GM21390 (cell line): Measurements from ENCODE around the gene HHIP.

Experiments
- ATAC-seq: cut with Tn5 transposase; IDR thresholded peaks from one replicate; pipeline ENCODE4 v1.9.1; 2021; ENCODE audit not compliant: unreplicated experiment

The HHIP gene, protein sequence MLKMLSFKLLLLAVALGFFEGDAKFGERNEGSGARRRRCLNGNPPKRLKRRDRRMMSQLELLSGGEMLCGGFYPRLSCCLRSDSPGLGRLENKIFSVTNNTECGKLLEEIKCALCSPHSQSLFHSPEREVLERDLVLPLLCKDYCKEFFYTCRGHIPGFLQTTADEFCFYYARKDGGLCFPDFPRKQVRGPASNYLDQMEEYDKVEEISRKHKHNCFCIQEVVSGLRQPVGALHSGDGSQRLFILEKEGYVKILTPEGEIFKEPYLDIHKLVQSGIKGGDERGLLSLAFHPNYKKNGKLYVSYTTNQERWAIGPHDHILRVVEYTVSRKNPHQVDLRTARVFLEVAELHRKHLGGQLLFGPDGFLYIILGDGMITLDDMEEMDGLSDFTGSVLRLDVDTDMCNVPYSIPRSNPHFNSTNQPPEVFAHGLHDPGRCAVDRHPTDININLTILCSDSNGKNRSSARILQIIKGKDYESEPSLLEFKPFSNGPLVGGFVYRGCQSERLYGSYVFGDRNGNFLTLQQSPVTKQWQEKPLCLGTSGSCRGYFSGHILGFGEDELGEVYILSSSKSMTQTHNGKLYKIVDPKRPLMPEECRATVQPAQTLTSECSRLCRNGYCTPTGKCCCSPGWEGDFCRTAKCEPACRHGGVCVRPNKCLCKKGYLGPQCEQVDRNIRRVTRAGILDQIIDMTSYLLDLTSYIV

DNA sequence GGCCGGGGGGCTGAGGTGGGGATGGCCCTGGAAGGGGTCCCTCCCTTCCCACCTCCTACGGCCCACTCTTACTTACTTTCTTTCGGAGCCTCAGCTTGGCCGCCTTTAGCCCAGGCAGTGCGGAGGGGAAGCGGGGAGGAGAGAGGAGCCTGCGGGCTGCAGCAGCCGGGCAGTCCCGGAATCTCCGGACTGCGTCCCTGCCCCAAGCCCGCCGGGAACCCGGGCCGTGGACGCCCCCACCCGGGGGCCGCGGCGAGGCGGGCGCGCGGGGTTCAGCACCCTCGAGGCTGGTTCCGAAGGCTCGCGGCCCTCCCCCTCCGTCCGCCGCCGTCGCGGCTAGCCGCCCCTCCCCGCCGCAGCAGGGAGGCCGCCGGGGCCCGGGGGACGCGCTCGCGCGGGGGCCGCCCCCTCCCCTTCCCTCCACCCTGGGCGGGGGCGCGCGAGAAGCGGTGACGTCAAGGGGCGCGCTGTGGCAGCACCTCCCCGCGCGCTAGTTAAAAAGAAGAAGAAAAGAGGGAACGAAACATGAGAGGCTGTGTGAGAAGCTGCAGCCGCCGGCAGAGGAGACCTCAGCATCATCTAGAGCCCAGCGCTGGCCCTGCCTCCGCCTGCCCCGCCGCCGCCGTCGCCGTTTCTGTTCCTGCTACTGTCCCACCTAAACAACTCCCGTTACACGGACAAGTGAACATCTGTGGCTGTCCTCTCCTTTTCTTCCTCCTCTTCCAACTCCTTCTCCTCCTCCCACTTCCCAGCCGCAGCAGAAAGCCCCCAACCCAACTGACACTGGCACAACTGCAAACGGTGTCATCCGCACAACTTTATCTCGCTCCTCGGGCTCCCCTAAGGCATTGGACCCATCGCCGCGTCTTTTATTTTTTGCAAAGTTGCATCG is at the start of gene HHIP:
Gene HHIP (plus strand): TSS at position 526 of the 892 bp plus-strand sequence. CDS start 520 bp downstream, outside the sequence.
- peak; percentile 39 for ATAC-seq

DNA sequence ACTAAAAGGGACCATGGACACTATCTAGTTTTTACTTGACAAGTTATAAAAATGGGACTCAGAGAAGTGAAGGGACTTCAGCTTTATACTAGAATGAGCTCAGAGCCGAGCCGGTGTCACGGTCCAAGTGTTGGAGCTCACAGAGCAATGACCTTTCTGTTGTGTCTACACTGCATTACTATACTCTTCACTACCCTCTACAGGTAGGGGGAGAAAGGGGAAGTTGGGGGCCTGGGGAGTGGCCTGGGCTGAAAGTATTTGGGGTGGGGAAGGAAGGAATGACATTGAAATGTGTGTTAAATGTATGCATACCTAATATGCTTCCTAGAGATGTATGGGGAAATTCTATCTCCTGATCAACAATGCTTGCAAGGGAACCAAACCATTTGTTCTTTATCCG is 48.8 kb upstream of the HHIP start:
- ATAC-seq = no peak

DNA sequence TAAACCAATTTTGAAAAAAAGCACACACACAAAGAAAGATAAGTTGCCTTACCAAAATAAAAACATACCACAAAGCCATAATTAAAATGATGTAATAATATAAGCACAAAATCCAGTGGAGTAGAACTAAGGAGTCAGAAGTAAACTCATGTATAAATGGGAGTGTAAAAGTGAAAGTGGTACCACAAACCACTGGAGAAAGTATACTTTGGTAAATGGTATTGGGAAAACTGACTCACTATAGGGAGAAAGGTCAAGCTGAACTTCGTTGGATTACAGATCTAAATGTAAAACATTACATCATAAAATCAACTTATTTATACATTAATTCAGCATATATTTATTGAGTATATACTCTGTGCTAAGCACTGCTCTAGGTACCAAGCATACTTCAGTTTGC is 46.3 kb upstream of the HHIP start:
- ATAC-seq = no peak

DNA sequence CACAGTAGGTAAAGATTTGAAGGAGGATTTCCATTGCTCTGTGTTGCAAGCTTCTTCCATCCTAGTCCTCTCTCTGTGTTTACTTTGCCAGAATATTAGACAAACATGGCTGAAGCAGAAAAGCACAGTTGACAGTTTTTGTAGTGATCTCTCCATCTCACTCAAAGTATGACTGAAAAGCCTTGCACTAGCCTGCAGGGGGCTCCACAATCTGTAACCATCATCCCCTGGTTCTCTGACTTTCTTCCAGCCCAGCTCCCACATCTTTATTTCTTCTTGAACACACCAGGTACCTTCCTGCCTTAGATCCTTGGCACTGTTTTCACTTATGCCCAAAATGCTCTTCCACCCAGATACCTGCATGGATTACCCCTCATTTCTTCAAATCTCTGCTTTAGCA is 34.1 kb upstream of the HHIP start:
- no peak for ATAC-seq

DNA sequence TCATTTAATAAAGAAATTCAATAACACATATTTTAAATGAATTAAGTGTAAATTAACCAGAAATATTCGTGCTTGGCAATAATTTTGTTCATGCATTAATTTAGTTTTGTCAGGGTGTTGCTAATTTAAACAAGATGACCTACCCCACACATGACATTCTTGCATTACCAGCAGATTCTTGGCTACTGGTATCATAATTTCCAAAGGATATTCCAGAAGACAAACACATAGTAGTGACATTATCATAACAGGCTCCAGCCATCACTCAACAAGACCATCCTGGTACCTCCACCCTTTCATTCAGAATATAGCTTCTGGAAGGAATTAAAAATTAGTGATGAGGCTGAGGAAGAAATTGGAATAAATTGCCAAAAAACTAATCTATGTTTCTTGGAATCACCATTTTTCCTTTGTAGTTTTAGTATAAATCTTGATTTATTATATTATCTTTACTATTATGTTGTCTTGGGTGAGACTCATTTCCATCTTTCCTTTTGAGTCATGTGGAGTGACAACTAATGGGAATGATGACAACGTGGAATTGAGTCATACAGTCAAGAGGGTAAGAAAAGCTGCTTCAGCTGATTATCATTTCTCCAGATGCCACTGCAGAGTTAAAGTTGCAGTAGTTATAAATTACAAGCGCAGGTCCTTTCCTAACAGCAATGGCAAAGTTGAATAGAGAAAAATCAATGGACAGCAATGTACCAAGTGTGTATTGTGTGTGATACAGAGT is 30.9 kb upstream of the HHIP start:
- no peak for ATAC-seq

DNA sequence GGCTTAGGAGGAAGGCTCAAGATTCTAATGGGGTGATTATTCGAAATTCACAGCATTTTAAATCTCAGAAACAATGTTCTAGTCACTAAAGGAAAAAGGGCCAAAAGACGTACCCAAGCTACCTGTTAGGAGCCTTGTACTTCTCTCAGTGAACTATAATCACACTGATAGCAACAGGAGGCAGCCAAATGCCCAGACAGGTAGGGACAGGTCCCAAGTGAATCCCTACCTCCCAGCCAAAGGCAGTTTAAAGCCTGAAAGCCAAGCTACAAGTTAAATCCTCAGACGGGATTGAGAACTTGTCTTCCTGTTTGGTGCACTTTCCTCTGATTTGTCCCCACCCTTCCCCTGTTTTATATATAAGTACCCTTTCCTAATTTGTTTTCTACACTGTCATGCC is 24.3 kb upstream of the HHIP start:
- no peak for ATAC-seq

DNA sequence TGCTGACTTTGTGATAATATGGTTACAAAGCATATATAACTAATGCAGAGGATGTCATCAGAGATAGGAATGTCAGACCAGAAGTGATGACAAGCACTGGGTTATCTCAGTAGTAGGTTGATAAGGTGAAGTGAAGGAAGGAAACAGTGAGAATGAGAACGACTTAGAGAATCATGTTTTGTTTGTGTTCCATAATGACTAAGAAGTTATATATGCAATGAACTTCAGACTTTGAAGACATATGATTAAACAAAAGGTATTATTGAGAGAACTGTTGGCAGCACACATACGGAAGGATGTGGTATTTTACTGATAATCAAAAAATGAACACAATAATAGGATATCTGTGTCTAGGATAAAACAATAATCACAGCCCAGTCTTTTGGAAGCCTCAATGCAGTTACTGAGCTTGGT is 18.3 kb upstream of the HHIP start:
- ATAC-seq = no peak

DNA sequence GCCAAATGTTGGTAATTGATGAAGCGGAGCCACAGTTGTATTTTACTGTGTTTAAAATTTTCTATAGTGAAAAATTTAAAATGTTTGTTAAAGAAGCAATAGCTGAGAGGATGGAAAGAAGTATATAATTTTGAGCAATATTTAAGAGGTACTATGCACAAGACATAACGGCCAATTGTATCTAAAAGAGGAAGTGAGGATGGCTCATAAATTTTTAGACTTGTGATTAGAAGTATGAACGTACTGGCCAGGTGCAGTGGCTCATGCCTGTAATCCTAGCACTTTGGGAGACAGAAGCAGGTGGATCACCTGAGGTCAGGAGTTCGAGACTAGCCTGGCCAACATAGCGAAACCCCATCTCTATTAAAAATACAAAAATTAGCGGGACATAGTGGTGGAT is 12.7 kb upstream of the HHIP start:
- no peak for ATAC-seq

DNA sequence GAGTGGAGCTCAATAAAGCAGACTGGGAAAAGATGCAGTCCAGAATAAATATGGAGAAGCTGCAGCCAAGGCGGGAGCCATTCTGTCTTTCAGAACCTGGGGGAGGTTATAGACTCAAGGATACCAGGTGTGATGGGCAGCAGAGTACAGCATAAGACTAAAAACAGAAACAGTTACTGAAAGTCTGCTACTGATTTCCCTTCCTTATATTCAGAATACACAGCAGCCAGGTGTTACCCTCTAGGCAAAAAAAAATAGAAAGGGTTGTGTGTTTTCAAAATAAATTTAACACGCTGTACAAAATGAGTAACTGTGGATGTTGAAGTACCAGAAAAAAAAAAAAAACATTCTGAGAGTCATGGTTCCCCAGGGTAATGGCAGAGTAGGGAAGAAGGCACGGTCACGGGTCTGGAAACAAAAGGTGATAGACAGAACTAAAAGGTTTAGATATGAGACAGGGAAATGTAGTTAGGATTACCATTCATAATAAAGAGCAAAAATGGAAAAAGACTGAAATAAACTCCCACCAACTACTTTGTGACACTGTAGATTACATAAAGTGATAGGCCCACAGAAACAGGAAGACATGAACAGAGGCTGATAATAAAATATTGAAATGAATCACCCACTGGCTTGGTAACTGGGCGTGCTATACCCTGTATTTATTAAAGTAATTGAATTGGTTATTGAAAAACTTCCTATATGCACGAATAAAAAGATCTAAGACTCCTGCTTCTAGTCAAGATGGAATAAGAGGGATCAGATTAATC is 10.8 kb upstream of the HHIP start:
- peak; percentile 100 for ATAC-seq

DNA sequence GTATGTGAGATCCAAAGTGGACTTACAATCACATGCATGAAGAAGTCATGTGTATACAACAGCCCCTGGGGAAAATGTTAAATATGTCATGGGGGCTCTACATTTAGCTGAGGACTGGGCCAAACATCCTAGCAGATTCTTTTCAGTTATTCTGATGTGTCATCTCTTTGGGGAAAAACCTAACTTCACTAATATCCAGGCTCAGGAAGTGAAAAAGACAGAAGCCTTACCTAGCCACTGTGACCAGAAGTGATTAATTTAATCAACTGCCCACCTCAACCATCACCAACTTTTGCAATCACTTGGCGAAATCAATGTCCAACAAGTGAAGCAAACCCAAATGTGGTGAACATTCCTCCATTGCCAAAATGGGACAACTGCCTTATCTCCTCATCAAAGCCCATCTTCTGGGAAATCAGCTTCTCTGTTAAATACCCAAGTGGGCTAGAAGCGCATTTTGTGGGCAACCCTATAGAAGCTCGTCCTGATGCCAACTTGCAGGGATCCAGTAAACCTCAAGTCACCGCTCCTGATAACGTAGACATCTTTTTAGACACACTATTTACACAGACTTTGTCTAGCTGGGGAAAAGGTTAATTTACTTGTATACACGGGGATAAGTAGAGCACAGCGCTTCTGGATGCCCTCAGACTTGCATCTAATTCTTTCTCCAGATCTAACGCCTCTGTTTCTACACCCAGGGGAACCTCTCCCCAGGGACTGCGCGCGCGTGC is 1.4 kb upstream of the HHIP start:
- ATAC-seq = no peak

DNA sequence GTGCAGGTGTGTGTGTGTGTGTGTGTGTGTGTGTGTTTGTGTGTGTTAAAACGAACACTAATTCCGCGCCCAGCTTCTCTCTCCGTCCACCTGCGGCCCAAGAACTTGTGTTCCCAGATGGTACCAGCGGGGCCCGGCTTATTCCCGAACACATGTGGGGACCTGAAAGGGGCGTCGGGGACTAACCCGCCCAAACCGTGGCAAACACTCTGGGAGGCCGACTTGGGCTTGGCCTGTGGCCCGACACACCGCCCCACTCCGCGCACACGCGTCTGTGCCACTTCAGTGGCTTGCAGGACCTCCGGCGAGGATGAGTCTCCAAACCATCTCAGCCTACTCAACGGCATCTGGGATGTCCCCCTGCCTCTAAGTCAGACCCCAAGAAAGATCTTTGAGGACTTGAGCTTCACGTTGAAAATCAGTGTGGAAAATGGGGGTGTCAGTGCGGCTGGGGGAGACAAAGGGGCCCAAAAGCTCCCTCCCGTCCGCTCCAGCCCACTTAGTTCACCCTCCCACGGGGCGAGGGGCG is 790 bp upstream of the HHIP start:
- ATAC-seq = no peak

DNA sequence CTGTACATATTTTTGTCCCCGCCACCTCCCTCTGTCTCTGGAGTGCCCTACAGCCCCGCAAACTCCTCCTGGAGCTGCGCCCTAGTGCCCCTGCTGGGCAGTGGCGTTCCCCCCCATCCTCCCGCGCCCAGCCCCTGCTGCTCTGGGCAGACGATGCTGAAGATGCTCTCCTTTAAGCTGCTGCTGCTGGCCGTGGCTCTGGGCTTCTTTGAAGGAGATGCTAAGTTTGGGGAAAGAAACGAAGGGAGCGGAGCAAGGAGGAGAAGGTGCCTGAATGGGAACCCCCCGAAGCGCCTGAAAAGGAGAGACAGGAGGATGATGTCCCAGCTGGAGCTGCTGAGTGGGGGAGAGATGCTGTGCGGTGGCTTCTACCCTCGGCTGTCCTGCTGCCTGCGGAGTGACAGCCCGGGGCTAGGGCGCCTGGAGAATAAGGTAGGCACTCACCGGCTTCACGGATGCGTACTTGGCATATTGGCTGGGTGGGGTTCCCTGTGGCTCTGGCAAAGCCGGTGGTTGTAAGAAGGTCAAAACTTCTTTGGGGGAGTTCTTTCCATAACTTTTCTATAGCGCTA is 653 bp downstream of the HHIP start:
- peak; percentile 35 for ATAC-seq

DNA sequence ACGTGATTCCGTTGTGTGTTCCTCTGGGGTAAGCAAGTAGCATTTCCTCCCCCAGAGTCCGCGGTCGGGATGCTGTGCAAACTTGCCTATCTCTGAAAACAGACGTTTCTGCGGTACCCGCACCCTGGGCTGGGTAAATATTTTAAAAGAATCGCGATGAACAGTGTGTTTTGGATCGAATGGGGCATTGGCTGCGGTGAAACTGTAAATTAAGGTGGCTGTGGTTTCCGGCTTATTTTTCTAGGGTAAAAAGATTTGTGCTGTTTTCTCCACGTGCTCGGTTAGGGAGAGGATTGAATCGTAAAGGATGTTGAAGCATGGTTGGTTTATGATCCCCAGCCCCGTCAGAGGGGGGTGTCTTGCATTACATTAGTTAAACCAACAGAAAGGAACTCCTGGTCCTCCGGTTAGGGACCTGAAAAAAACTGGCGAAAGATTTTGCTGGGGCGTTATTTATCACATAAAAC is 1.2 kb downstream of the HHIP start:
- peak; percentile 33 for ATAC-seq

DNA sequence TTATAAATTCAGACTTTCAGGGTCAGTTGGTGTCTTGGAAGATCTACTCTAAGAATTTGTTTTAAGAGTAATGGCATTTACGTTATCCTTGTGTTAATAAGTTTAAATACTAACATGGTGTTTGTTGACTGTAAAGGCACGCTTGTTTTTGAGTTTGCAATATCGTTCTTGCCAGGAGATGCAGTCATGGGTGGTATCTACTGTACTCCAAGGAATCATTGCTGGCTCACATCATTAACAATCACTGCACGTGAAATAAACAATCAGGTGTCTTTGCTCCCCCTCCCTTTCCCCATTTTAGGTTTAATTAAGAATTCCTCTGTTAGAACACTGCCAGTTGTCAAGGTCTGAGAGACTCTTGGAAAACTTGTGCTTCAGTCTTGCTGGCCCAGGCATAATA is 1.6 kb downstream of the HHIP start:
- no peak for ATAC-seq

DNA sequence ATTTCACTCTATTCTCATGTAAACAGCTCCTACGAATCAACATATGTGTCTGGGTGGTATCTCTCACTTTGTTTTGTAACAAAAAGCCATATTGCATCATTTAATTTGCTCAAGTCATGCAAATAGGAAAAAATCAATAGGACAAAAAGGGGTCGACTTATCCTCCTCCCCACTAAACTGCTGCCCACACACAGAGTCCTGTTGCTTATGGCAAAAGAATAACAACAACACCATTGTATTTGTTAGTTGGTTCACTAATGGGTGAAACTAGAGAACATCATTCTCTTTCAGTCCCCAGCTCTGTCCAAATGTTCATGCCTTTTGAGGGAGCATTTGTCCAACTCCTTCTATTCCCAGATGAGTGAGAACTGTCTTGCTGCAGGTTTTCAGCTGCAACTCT is 2.1 kb downstream of the HHIP start:
- ATAC-seq = no peak

DNA sequence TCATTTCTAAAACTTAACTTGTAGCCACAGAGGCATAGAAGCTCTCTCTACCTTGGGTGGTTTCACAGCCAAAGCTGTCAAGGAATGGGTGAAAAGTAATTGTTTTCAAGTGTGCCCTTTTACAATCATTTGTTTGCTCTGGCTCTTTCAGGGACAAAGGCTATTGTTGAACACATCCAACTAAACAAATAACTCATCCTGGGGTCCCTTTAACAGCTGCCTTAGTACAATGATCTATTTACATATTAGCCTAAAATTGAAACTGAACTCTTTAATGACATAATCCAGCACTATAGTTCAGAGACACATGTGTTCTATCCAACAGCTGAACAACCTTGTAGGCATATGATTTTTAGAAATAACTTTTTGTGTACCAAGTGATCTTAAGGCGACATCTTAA is 3.7 kb downstream of the HHIP start:
- ATAC-seq = no peak

DNA sequence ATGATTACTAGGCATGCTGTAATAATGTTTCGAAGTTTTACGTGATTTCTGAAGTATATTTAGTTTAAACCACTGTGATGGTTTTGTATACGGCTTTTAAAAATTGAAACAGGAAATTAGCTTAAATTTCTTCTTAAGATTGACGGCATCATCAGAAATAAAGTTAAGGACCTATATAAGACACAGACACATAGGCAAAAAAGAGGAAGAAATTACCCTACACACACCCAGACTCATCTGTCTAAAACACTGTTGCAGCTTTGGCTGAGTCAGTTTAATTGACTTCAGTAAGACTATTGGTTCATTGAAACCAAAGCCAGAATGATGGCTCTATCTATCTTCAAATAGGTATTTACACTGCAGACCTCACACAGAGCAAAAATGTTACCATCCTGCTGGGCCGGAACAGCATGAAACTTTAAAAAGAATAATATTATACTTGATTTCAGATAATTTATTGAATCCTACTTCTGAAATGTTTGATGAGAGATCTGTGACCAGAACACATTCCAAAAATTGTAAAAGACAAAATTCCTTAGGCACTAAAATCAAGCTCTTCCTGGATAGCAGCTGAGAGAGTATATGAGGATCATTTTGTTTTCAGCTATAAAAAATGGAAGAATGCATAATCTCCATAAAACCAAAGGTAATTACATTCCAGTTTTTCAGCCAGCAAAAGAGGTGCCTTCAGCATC is 4.5 kb downstream of the HHIP start:
- no peak for ATAC-seq
